Keratinocyte (primary cell): ENCODE results near the gene STIM1. TPM values are rescaled to one million over a fixed set of nuclear protein-coding genes. Genes with fewer than 3 reads are reported as not detected.

Source experiments
- DNase-seq: peaks from one replicate; pipeline ENCODE4 v3.0.0-alpha.2; 2011; ENCODE audit warnings: low read depth, missing footprints, low spot score
- FAIRE-seq: peaks from 2 replicates; lab custom pipeline; 2011; peaks lifted over from hg19 to GRCh38; lab: Jason Lieb, UNC
- H2AFZ ChIP-seq: 2 replicates; pipeline ENCODE4 v1.6.0; 2012; ENCODE audit warnings: low read length, control low read depth, inconsistent platforms; ENCODE audit not compliant: control insufficient read depth
- H3K27ac ChIP-seq: 2 replicates; pipeline ENCODE4 v1.5.1; 2011; ENCODE audit warnings: low read length; ENCODE audit not compliant: control insufficient read depth, insufficient read depth
- H3K27me3 ChIP-seq: 3 replicates; pipeline ENCODE4 v1.6.0; 2011; ENCODE audit warnings: low read length; ENCODE audit not compliant: control insufficient read depth, insufficient read depth; ENCODE audit errors: extremely low read depth
- H3K36me3 ChIP-seq, 2 experiments: 2 replicates in 1 of 2; 3 replicates in 1 of 2; pipeline ENCODE4 v1.5.1; 2011; ENCODE audit warnings: low read length in 2 of 2, mild to moderate bottlenecking in 1 of 2; ENCODE audit not compliant: control insufficient read depth in 2 of 2, insufficient read depth in 2 of 2; ENCODE audit errors: extremely low read depth in 1 of 2
- H3K4me1 ChIP-seq: 3 replicates; pipeline ENCODE4 v1.5.1; 2011; ENCODE audit warnings: low read length; ENCODE audit not compliant: control insufficient read depth, insufficient read depth; ENCODE audit errors: extremely low read depth
- H3K4me2 ChIP-seq: 3 replicates; pipeline ENCODE4 v1.6.0; 2011; ENCODE audit warnings: low read depth, low read length; ENCODE audit not compliant: control insufficient read depth, insufficient read depth; ENCODE audit errors: extremely low read depth
- H3K4me3 ChIP-seq, 3 experiments: fragments of 200-600 bp in 1 of 3; sonication (generic) in 1 of 3; 2 replicates in 2 of 3; 3 replicates in 1 of 3; pipeline ENCODE4 v1.5.1; 2011 to 2016; ENCODE audit warnings: low read length in 3 of 3, mild to moderate bottlenecking in 3 of 3, control low read depth in 2 of 3, inconsistent platforms in 1 of 3, low read depth in 1 of 3, mixed read lengths in 1 of 3, mixed run types in 1 of 3, moderate library complexity in 1 of 3; ENCODE audit not compliant: control insufficient read depth in 2 of 3, insufficient read depth in 2 of 3; ENCODE audit errors: extremely low read depth in 1 of 3
- H3K79me2 ChIP-seq: 2 replicates; pipeline ENCODE4 v1.6.0; 2012; ENCODE audit warnings: low read length; ENCODE audit not compliant: control insufficient read depth, insufficient read depth
- H3K9ac ChIP-seq: 3 replicates; pipeline ENCODE4 v1.6.0; 2011; ENCODE audit warnings: low read length; ENCODE audit not compliant: control insufficient read depth, insufficient read depth; ENCODE audit errors: extremely low read depth
- H3K9me1 ChIP-seq: 3 replicates; pipeline ENCODE4 v1.6.0; 2011; ENCODE audit warnings: low read length; ENCODE audit not compliant: control insufficient read depth, insufficient read depth; ENCODE audit errors: extremely low read depth
- H3K9me3 ChIP-seq: 2 replicates; pipeline ENCODE4 v1.5.1; 2012; ENCODE audit warnings: low read depth, low read length; ENCODE audit not compliant: control insufficient read depth
- H4K20me1 ChIP-seq: 3 replicates; pipeline ENCODE4 v1.6.0; 2011; ENCODE audit warnings: low read length; ENCODE audit not compliant: control insufficient read depth, insufficient read depth; ENCODE audit errors: extremely low read depth
- EZH2 ChIP-seq: IDR thresholded peaks from one replicate; pipeline ENCODE4 v1.6.1; 2012; ENCODE audit warnings: inconsistent platforms, mild to moderate bottlenecking, low read length, moderate library complexity
- dilution Hi-C: fragments of 300-500 bp; cut with MboI; formaldehyde crosslinking; loops from one replicate; pipeline ENCODE4 v1.7.0; 2020; ENCODE audit warnings: low sequenced_read_pairs; ENCODE audit not compliant: extremely low pct_ligation_motif_present
- polyA plus RNA-seq, 5 experiments: library from polyadenylated mRNA; depleted of rRNA in 3 of 5; stranded (reverse) in 3 of 5; stranded (forward) in 1 of 5; unstranded in 1 of 5; fragments of >200 nt; gene quantifications; 1 replicate in 1 of 5; 2 replicates in 3 of 5; 3 replicates in 1 of 5; pipeline versions ENCODE4 v1.2.1 to v1.2.3, GENCODE V29; 2011 to 2012; ENCODE audit warnings: missing spikeins in 2 of 5, low read depth in 1 of 5, low replicate concordance in 1 of 5
- TF ChIP-seq, protein P1 (sequence below), 3 experiments: IDR thresholded peaks in 1 of 3; conservative IDR thresholded peaks in 1 of 3; optimal IDR thresholded peaks in 1 of 3; 2 replicates in 2 of 3; 3 replicates in 1 of 3; pipeline versions ENCODE3 to v1.5.1; 2011; ENCODE audit warnings: low read length in 3 of 3, mild to moderate bottlenecking in 3 of 3, moderate library complexity in 2 of 3, control low read depth in 1 of 3, inconsistent platforms in 1 of 3; ENCODE audit not compliant: insufficient read depth in 2 of 3; ENCODE audit errors: extremely low read depth in 1 of 3

The STIM1 gene
- polyA plus RNA-seq, 1 donor (not counting 4 experiments of a cell fraction or from before 2014, with no cell fraction given) = 23.7 TPM

GRCh38 chr11:3969200-3969599 is 113.7 kb downstream of the STIM1 start:
- TF ChIP-seq, protein P1, sequence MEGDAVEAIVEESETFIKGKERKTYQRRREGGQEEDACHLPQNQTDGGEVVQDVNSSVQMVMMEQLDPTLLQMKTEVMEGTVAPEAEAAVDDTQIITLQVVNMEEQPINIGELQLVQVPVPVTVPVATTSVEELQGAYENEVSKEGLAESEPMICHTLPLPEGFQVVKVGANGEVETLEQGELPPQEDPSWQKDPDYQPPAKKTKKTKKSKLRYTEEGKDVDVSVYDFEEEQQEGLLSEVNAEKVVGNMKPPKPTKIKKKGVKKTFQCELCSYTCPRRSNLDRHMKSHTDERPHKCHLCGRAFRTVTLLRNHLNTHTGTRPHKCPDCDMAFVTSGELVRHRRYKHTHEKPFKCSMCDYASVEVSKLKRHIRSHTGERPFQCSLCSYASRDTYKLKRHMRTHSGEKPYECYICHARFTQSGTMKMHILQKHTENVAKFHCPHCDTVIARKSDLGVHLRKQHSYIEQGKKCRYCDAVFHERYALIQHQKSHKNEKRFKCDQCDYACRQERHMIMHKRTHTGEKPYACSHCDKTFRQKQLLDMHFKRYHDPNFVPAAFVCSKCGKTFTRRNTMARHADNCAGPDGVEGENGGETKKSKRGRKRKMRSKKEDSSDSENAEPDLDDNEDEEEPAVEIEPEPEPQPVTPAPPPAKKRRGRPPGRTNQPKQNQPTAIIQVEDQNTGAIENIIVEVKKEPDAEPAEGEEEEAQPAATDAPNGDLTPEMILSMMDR (optimal IDR thresholded peaks at IDR 0.05 in 1 of 3, IDR thresholded peaks at IDR 0.05 in 1 of 3, conservative IDR thresholded peaks at IDR 0.05 in 1 of 3; ENCODE audit: extremely low read depth in 1 of 3, insufficient read depth in 2 of 3, low read length in 3 of 3) = no peak
- no peak for TF ChIP-seq EZH2
- no peaks in the 10 kb centered on the region for H3K9me1 ChIP-seq
- peaks cover 0 to 5% of the 10 kb centered on the region in 2 experiments for H3K36me3 ChIP-seq
- no peak overlapping the region for H3K4me2 ChIP-seq
- H3K27me3 ChIP-seq = no peaks in the 10 kb centered on the region
- H3K4me3 ChIP-seq = no peak overlapping the region
- H3K27ac ChIP-seq = no peak overlapping the region
- DNase-seq (no peak), FAIRE-seq (no peak)
- no peaks in the 10 kb centered on the region for H3K4me1 ChIP-seq
- H3K9me3 ChIP-seq = no peaks in the 10 kb centered on the region
- H4K20me1 ChIP-seq = no peaks in the 10 kb centered on the region
- dilution Hi-C loops = loop anchor here (25.0 kb wide), 1 partner anchor 93 kb away; no protein-coding TSS in a partner anchor
- no peak overlapping the region for H3K9ac ChIP-seq
- H2AFZ ChIP-seq = no peak overlapping the region
- peaks cover 5% of the 10 kb centered on the region for H3K79me2 ChIP-seq

- FAIRE-seq (no peak), DNase-seq (no peak)
- H3K9ac ChIP-seq = no peak overlapping the region
- no peak overlapping the region for H2AFZ ChIP-seq
- no peak overlapping the region for H3K4me2 ChIP-seq
- H3K9me3 ChIP-seq = no peaks in the 10 kb centered on the region
- H3K9me1 ChIP-seq = no peaks in the 10 kb centered on the region
- dilution Hi-C loops = loop anchor here (25.0 kb wide), 1 partner anchor 93 kb away; no protein-coding TSS in a partner anchor
- H3K4me3 ChIP-seq = no peak overlapping the region
- no peaks in the 10 kb centered on the region for H3K4me1 ChIP-seq
- TF ChIP-seq, protein P1 (optimal IDR thresholded peaks at IDR 0.05 in 1 of 3, IDR thresholded peaks at IDR 0.05 in 1 of 3, conservative IDR thresholded peaks at IDR 0.05 in 1 of 3; ENCODE audit: extremely low read depth in 1 of 3, insufficient read depth in 2 of 3, low read length in 3 of 3) = no peak
- TF ChIP-seq EZH2 = no peak
- no peak overlapping the region for H3K27ac ChIP-seq
- no peaks in the 10 kb centered on the region for H3K27me3 ChIP-seq
- H3K36me3 ChIP-seq = peaks cover 0 to 5% of the 10 kb centered on the region in 2 experiments
- H4K20me1 ChIP-seq = no peaks in the 10 kb centered on the region
- peaks cover 3% of the 10 kb centered on the region for H3K79me2 ChIP-seq
These were observed 114.1 kb downstream of the STIM1 start for GRCh38 chr11:3969613-3970012.
